CD4-positive, alpha-beta T cell treated with Interleukin-6 for 4 hours (primary cell): ENCODE data around the gene RBMX.
"Not testable (repeated sequence)": the region's sequence is repeated elsewhere in the genome, so short reads cannot be mapped to it uniquely, and the experiment has no call there.

Source experiments
- DNase-seq: peaks from one replicate; pipeline ENCODE4 v3.0.0-alpha.2; 2020; ENCODE audit warnings: mixed read lengths

RBMX gene

GRCh38 chrX:136880452-136881013 lies at the start of gene RBMX:
Gene RBMX, minus strand, starts transcription at chrX:136880725. Its CDS starts 1,298 bp downstream, at chrX:136879427.
- peak; percentile 89 for DNase-seq

GRCh38 chrX:136921438-136921837 lies 40.9 kb upstream of the RBMX start:
- not testable (repeated sequence) for DNase-seq

- DNase-seq, result no peak
These were observed 39.5 kb upstream of the RBMX start for GRCh38 chrX:136920001-136920400.

GRCh38 chrX:136916827-136917226 lies 36.3 kb upstream of the RBMX start:
- no peak for DNase-seq

GRCh38 chrX:136911661-136912060 lies 31.1 kb upstream of the RBMX start:
- not testable (repeated sequence) for DNase-seq

GRCh38 chrX:136911253-136911652 lies 30.7 kb upstream of the RBMX start:
- DNase-seq, result no peak

GRCh38 chrX:136910565-136911035 lies 30.1 kb upstream of the RBMX start:
- DNase-seq, result no peak

GRCh38 chrX:136909706-136910564 lies 29.4 kb upstream of the RBMX start:
- DNase-seq, result peak; percentile 73

GRCh38 chrX:136909119-136909705 lies 28.7 kb upstream of the RBMX start:
- DNase-seq, result peak; percentile 82

- DNase-seq, result no peak
These were observed 27.1 kb upstream of the RBMX start for GRCh38 chrX:136907621-136908020.

GRCh38 chrX:136906921-136907510 lies 26.5 kb upstream of the RBMX start:
- DNase-seq, result no peak

- DNase-seq, result not testable (repeated sequence)
These were observed 23.5 kb upstream of the RBMX start for GRCh38 chrX:136904067-136904466.

GRCh38 chrX:136900071-136900470 lies 19.5 kb upstream of the RBMX start:
- not testable (repeated sequence) for DNase-seq

GRCh38 chrX:136899221-136899620 lies 18.7 kb upstream of the RBMX start:
- no peak for DNase-seq

- DNase-seq, result not testable (repeated sequence)
These were observed 18.2 kb upstream of the RBMX start for GRCh38 chrX:136898752-136899151.

- DNase-seq, result no peak
These were observed 15.8 kb upstream of the RBMX start for GRCh38 chrX:136896121-136896914.

GRCh38 chrX:136892412-136892811 lies 11.9 kb upstream of the RBMX start:
- DNase-seq, result no peak

GRCh38 chrX:136890596-136890995 lies 10.1 kb upstream of the RBMX start:
- not testable (repeated sequence) for DNase-seq

GRCh38 chrX:136889269-136889668 lies 8.7 kb upstream of the RBMX start:
- DNase-seq, result no peak

GRCh38 chrX:136880003-136880451 lies 498 bp downstream of the RBMX start:
- peak; percentile 43 for DNase-seq

- no peak for DNase-seq
These were observed 1.4 kb downstream of the RBMX start for GRCh38 chrX:136879001-136879687.

- peak; percentile 3 for DNase-seq
These were observed 2.1 kb downstream of the RBMX start for GRCh38 chrX:136878423-136878822.
